ENCODE results near the gene BICD2.

GRCh38 chr9:92794426-92794825 lies 29.8 kb upstream of the BICD2 start:
- TF ChIP-seq CTCF (IDR thresholded peaks at IDR 0.05) (no peak), POLR2A (IDR thresholded peaks at IDR 0.05) (no peak)

Measured in adrenal gland (tissue), 5 donors.